ENCODE results near the gene UPK1B.
"Not testable (repeated sequence)": the region's sequence is repeated elsewhere in the genome, so short reads cannot be mapped to it uniquely, and the experiment has no call there.

The UPK1B gene

GRCh38 chr3:119237299-119237698 is 63.9 kb downstream of the UPK1B start:
- no peak overlapping the region for H3K27ac ChIP-seq
- no peak for TF ChIP-seq ZFX (IDR thresholded peaks at IDR 0.05)
- no peak for TF ChIP-seq CTCF (conservative IDR thresholded peaks at IDR 0.05)

DNA sequence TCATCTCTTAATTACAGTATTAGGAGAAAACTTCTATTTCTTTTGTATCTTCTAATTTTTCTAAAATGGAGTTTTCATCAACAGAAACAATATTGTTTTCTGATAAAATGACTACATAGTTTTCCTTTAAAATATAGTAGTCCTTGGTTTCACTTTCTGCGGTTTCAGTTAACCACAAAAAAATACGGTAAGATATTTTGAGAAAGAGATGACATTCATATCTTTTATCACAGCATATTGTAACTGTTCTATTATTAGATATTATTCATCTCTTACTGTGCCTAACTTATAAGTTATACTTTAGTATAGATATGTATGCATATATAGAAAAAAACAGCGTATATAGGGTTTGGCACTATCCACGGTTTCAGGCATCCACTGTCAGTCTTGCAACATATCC is 65.0 kb downstream of the UPK1B start:
- TF ChIP-seq ZFX (IDR thresholded peaks at IDR 0.05) (no peak), CTCF (conservative IDR thresholded peaks at IDR 0.05) (no peak)
- H3K27ac ChIP-seq: no peak overlapping the region

GRCh38 chr3:119239206-119239820 is 65.9 kb downstream of the UPK1B start:
- H3K27ac ChIP-seq: no peak overlapping the region; the same call in 1 of the 2 replicates

DNA sequence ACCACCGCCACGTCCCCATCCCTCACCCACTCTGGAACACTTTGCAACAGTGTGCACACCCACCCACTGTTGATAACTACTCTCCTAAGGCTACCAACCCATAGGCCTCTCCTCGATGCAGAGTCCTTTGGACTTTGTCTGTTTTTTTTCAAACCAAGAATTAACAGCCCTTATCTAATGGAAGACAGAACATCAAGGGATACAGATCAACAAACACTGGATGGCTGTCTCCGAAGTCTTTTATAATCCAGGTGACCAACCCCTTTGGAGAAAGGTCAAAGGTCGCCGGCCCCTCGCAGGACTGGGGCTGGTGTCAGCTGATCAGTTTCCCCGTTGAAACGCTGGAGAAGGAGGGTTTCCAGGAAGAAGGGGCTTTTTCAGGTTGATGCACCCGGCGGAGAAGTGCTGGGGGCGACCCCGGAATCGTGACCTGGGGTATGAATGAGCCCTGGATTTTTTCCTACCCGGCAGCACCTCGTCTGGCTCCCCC is 66.7 kb downstream of the UPK1B start:
- H3K27ac ChIP-seq: peak overlapping the region; percentile 80
- TF ChIP-seq ZFX (IDR thresholded peaks at IDR 0.05): no peak
- no peak for TF ChIP-seq CTCF (conservative IDR thresholded peaks at IDR 0.05)

More at GRCh38 chr3:119239206-119239820, 65.9 kb downstream of the UPK1B start:
- TF ChIP-seq CTCF (conservative IDR thresholded peaks at IDR 0.05): no peak
- TF ChIP-seq ZFX (IDR thresholded peaks at IDR 0.05): no peak

DNA sequence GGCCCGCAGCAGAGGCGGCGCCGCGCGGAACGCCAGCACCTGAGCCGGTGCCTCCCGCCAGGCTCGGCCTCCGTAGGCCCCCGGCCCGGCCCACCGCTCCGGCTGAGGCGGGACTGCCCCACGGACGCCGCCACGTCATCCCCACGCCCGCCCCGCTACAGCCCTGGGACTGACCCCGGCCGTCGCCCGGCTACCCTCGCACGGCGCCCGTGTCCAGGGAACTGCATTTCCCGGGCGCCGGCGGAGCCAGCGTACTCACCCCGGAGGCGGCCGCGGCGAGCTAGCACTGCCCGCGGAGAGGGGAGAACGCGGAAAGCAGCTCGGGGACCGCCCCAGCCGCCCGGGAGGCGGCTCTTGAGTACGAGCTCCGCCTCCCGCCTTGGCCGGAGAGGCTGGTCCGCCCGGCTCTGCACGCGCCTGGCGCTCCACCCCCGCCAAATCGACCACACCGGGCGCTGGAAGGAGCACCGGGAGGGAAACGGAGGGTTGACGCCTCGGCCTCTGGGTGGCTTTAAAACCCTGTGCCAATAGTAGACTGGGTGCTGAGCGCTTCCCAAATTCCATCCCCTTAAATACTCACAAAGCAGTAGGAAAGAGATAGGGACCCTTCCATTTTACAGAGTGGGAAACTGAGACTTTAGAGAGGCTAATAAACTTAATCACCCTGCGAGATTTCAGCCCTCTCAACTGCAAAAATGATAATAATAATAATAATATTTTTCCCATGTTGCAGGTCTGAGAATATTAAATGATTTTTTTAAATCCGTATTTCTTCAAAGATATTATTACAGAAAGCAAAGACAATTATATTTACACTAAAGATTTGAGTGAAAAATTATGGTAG is 67.4 kb downstream of the UPK1B start, which contains the start of gene B4GALT4:
Gene B4GALT4 (minus strand): TSS at position 288 of the 844 bp plus-strand sequence. CDS start 10,779 bp downstream, outside the sequence.
- H3K27ac ChIP-seq: peak within 1 kb of the TSS; percentile 80
- TF ChIP-seq CTCF (conservative IDR thresholded peaks at IDR 0.05) (no peak), ZFX (IDR thresholded peaks at IDR 0.05) (peak; percentile 96)

- not testable (repeated sequence) for H3K27ac ChIP-seq
Measured at GRCh38 chr3:119242387-119243057, 69.1 kb downstream of the UPK1B start.

DNA sequence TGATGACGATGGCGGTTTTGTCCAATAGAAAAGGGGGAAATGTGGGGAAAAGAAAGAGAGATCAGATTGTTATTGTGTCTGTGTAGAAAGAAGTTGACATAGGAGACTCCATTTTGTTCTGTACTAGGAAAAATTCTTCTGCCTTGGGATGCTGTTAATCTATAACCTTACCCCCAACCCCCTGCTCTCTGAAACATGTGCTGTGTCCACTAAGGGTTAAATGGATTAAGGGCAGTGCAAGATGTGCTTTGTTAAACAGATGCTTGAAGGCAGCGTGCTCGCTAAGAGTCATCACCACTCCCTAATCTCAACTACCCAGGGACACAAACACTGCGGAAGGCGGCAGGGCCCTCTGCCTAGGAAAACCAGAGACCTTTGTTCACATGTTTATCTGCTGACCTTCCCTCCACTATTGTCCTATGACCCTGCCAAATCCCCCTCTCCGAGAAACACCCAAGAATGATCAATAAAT is 69.7 kb downstream of the UPK1B start:
- not testable (repeated sequence) for H3K27ac ChIP-seq

DNA sequence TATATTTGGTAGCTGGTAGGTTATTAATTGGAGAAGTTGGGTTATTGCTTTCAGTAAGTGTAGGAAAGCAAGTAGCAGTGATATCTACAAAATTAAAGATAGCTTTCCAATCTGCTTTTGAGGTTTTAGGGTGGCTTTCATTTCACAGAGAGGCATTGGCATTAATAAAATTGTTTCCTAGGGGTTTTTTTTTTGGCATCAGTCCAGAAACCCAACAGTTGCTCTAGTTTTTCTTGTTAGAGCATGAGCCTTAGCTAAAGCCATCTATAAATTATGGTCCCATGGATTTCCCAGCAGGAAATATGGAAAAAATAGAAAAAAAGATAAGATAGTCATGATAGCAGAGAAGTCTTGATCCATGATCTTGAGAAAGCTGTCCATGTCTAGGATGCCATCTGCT is 70.3 kb downstream of the UPK1B start:
- no peak overlapping the region for H3K27ac ChIP-seq
- no peak for TF ChIP-seq ZFX (IDR thresholded peaks at IDR 0.05)
- no peak for TF ChIP-seq CTCF (conservative IDR thresholded peaks at IDR 0.05)

Measured in C4-2B (cell line).